ENCODE measurements around the gene PLXNA3. TPM values are rescaled to one million over a fixed set of nuclear protein-coding genes. Genes with fewer than 3 reads are reported as not detected.

PLXNA3 gene
- total RNA-seq, 1 experiment from 2014 or later = 36.3 TPM

DNA sequence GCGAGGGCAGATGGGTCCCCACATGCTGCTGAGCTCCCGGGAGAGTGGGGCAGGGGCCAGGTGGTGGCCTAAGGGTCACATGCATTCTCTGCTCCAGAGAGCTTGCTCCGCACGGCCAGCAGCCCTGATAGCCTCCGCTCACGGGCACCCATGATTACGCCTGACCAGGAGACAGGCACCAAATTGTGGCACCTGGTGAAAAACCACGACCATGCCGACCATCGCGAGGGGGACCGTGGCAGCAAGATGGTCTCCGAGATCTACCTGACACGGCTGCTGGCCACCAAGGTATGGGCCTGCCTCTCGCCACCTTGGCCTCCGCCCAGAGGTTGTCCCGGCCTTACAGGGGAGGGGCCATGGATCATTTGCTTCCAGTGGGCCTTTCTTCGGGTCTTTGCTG is 11.8 kb downstream of the PLXNA3 start:
- no peak overlapping the region for H3K4me3 Mint-ChIP-seq
- Histone ChIP-seq H4K20me1 (ENCODE audit: control insufficient read depth, insufficient read depth, insufficient read length) (no peaks in the 10 kb centered on the region), H3K9ac (ENCODE audit: extremely low read depth, insufficient read length, low read length) (no peak overlapping the region), H3K79me1 (ENCODE audit: insufficient read depth, low read depth, low read length, poor library complexity, severe bottlenecking) (no peaks in the 10 kb centered on the region), H3K14ac (ENCODE audit: insufficient read depth, low read length) (no peak overlapping the region), H4K8ac (replicated peaks; ENCODE audit: insufficient read length, low read depth, low read length) (no peak overlapping the region), H3K18ac (ENCODE audit: insufficient read length, low read depth, low read length) (no peak overlapping the region), H2AFZ (ENCODE audit: low read length) (no peak overlapping the region), H3K23me2 (ENCODE audit: insufficient read length, low read depth, low read length, poor library complexity, severe bottlenecking) (no peaks in the 10 kb centered on the region), H3K79me2 (ENCODE audit: insufficient read depth, low read length) (no peaks in the 10 kb centered on the region), H4K5ac (ENCODE audit: insufficient read length, low read depth, low read length) (no peak overlapping the region), H2BK120ac (ENCODE audit: low read depth, low read length, poor library complexity, severe bottlenecking) (no peak overlapping the region), H2BK15ac (ENCODE audit: low read depth, low read length) (no peak overlapping the region), H4K91ac (ENCODE audit: insufficient read length, low read depth, low read length) (no peak overlapping the region), H3K56ac (ENCODE audit: insufficient read length, low read depth, low read length) (no peak overlapping the region), H3K27me3 (ENCODE audit: insufficient read depth, low read length) (no peaks in the 10 kb centered on the region), H2BK12ac (ENCODE audit: insufficient read length, low read depth, low read length) (no peak overlapping the region), H2AK5ac (ENCODE audit: insufficient read length, low read length) (no peak overlapping the region), H2BK5ac (ENCODE audit: insufficient read length, low read length) (no peak overlapping the region), H3K4me2 (ENCODE audit: insufficient read depth, insufficient read length, low read length) (no peak overlapping the region), H3T11ph (ENCODE audit: low read length) (no peak overlapping the region), H3K9me3 (ENCODE audit: control insufficient read depth, low read depth, low read length) (peaks cover 27% of the 10 kb centered on the region), H3K4ac (ENCODE audit: low read depth, low read length) (no peak overlapping the region), H3K27ac (ENCODE audit: insufficient read length, low read depth, low read length) (no peak overlapping the region), H3K23ac (ENCODE audit: insufficient read length, low read depth, low read length) (no peak overlapping the region), H2BK20ac (ENCODE audit: low read depth, low read length, poor library complexity, severe bottlenecking) (no peak overlapping the region), H3K4me1 (ENCODE audit: insufficient read depth, low read length) (no peaks in the 10 kb centered on the region)
- no CpG with 5 or more reads among the region's 18 CpGs for WGBS (ENCODE audit: extremely low coverage, insufficient read length, low lambda C conversion rate)
- TF ChIP-seq, protein P1, sequence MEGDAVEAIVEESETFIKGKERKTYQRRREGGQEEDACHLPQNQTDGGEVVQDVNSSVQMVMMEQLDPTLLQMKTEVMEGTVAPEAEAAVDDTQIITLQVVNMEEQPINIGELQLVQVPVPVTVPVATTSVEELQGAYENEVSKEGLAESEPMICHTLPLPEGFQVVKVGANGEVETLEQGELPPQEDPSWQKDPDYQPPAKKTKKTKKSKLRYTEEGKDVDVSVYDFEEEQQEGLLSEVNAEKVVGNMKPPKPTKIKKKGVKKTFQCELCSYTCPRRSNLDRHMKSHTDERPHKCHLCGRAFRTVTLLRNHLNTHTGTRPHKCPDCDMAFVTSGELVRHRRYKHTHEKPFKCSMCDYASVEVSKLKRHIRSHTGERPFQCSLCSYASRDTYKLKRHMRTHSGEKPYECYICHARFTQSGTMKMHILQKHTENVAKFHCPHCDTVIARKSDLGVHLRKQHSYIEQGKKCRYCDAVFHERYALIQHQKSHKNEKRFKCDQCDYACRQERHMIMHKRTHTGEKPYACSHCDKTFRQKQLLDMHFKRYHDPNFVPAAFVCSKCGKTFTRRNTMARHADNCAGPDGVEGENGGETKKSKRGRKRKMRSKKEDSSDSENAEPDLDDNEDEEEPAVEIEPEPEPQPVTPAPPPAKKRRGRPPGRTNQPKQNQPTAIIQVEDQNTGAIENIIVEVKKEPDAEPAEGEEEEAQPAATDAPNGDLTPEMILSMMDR (conservative IDR thresholded peaks at IDR 0.05) = no peak
- H3K27ac Mint-ChIP-seq = no peak overlapping the region
- H3K9me3 Mint-ChIP-seq = peaks cover 58 to 86% of the 10 kb centered on the region in 2 experiments
- DNase-seq = no peak
- no peaks in the 10 kb centered on the region; the same call in 1 of the 2 replicates for H3K27me3 Mint-ChIP-seq (ENCODE audit: low read depth)
- H3K36me3 Mint-ChIP-seq (ENCODE audit: insufficient read depth in 1 of 3, low read depth in 3 of 3) = peaks cover 15 to 63% (median 59%) of the 10 kb centered on the region in 3 experiments
- H3K4me1 Mint-ChIP-seq = no peaks in the 10 kb centered on the region
